Esophagus muscularis mucosa (tissue), 4 donors: ENCODE results near the gene CCDC9. TPM values are rescaled to one million over a fixed set of nuclear protein-coding genes. Genes with fewer than 3 reads are reported as not detected.

Source experiments
- DNase-seq: peaks from one replicate; pipeline ENCODE4 v3.0.0-alpha.2; 2017; ENCODE audit errors: extremely low spot score
- H3K27ac ChIP-seq, 4 donors: fragments of 200-600 bp; sonication (generic); replicated peaks in 1 of 4; 1 replicate in 3 of 4; 2 replicates in 1 of 4; pipeline ENCODE4 v1.5.1; 2016 to 2019; ENCODE audit warnings: mild to moderate bottlenecking in 1 of 4
- H3K27me3 ChIP-seq, 4 donors: fragments of 200-600 bp; sonication (generic); one replicate each; pipeline versions ENCODE4 v1.5.1 to v1.6.0; 2016 to 2019
- H3K36me3 ChIP-seq, 4 donors: fragments of 200-600 bp; sonication (generic); one replicate each; pipeline ENCODE4 v1.5.1; 2016 to 2019
- H3K4me1 ChIP-seq, 4 donors: fragments of 200-600 bp; sonication (generic); one replicate each; pipeline ENCODE4 v1.5.1; 2016 to 2019
- H3K4me3 ChIP-seq, 4 donors: fragments of 200-600 bp; sonication (generic); 1 replicate in 2 of 4; 2 replicates in 2 of 4; pipeline ENCODE4 v1.5.1; 2016 to 2019; ENCODE audit warnings: mild to moderate bottlenecking in 4 of 4, moderate library complexity in 1 of 4
- H3K9me3 ChIP-seq, 4 donors: fragments of 200-600 bp; sonication (generic); 1 replicate in 3 of 4; 2 replicates in 1 of 4; pipeline ENCODE4 v1.5.1; 2016 to 2019
- EP300 ChIP-seq: sonication (generic); formaldehyde crosslinking; IDR thresholded peaks from one replicate; pipeline ENCODE4 v1.6.1; 2017; ENCODE audit warnings: antibody characterized with exemption
- POLR2A ChIP-seq: fragments of 450-650 bp; IDR thresholded peaks from one replicate; pipeline ENCODE4 v1.6.1; 2017; ENCODE audit warnings: antibody characterized with exemption, moderate library complexity, mild to moderate bottlenecking, low read depth
- POLR2AphosphoS5 ChIP-seq, 2 donors: sonication (generic); formaldehyde crosslinking; IDR thresholded peaks; one replicate each; pipeline ENCODE4 v1.6.1; 2017; ENCODE audit warnings: antibody characterized with exemption in 2 of 2
- WGBS: methylation state at CpG from one replicate; pipeline ENCODE4 v1.1.5; 2018; 5-methylcytosine and 5-hydroxymethylcytosine counted together
- intact Hi-C: fragments of 100-400 bp; cut with DNase I; formaldehyde crosslinking; loops from one replicate; pipeline ENCODE4 v1.15.1; 2023
- total RNA-seq, 4 donors: library from RNA; depleted of rRNA; stranded (reverse); fragments of >200 nt; gene quantifications; one replicate each; pipeline versions ENCODE4 v1.1.0 to v1.2.1, GENCODE V29; 2016
- TF ChIP-seq, protein P1 (sequence below), 3 experiments: fragments of 200-600 bp in 2 of 3; fragments of 450-650 bp in 1 of 3; sonication (generic) in 2 of 3; IDR thresholded peaks; one replicate each; pipeline ENCODE4 v1.5.1; 2017 to 2019; ENCODE audit warnings: antibody characterized with exemption in 3 of 3, mild to moderate bottlenecking in 2 of 3, moderate library complexity in 1 of 3

CCDC9 gene
- 10 to 100 TPM; 22.4 to 30.6 (median 25.5) TPM for total RNA-seq

DNA sequence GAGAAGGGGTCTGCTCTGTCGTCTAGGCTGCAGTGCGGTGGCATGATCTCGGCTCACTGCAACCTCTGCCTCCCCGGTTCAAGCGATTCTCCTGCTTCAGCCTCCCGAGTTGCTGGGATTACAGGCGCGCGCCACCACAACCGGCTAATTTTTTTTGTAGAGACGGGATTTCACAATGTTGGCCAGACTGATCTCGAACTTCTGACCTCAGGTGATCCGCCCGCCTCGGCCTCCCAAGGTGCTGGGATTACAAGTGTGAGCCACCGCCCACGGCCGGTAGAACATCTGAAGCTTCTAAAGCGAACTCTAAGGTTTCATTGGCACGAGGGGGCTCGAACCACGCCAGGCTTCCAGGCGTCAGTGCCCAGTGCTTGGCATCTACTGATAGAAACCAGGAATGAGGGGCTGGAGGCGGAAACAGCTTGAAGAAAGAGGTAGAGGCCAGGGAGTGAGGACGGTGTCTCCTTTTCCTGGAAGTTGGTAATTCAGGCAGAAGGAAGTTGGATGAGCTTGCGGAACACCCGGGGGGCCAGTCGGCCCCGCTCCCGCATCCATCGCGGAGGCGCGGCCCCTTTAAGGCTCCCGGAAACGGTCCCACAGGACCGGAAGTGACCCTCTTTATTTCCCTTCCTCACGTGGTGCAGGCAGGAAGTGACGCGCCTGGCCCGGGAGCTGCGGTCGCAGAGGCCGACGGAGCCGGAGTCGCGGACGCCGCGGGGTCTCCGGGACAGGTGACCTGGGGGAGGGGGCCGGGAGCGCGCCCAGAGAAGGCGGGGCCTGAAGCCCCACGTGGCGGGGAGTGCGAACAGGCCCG lies at the start of gene CCDC9:
CCDC9 (plus strand) TSS at position 647 of the 814 bp plus-strand sequence. CDS start 1,876 bp downstream, outside the sequence.
- peak within 1 kb of the TSS; percentile 89 to 93 (median 91) for H3K27ac ChIP-seq
- peaks cover 13 to 30% (median 28%) of the 10 kb centered on the region in 4 donors for H3K36me3 ChIP-seq
- peak within 1 kb of the TSS; percentile 52 to 67 (median 60) for H3K4me3 ChIP-seq
- intact Hi-C loops, result no loop called here
- TF ChIP-seq, protein P1, sequence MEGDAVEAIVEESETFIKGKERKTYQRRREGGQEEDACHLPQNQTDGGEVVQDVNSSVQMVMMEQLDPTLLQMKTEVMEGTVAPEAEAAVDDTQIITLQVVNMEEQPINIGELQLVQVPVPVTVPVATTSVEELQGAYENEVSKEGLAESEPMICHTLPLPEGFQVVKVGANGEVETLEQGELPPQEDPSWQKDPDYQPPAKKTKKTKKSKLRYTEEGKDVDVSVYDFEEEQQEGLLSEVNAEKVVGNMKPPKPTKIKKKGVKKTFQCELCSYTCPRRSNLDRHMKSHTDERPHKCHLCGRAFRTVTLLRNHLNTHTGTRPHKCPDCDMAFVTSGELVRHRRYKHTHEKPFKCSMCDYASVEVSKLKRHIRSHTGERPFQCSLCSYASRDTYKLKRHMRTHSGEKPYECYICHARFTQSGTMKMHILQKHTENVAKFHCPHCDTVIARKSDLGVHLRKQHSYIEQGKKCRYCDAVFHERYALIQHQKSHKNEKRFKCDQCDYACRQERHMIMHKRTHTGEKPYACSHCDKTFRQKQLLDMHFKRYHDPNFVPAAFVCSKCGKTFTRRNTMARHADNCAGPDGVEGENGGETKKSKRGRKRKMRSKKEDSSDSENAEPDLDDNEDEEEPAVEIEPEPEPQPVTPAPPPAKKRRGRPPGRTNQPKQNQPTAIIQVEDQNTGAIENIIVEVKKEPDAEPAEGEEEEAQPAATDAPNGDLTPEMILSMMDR (IDR thresholded peaks at IDR 0.05), result no peak
- TF ChIP-seq POLR2A (peak; percentile 93), POLR2AphosphoS5 (IDR thresholded peaks at IDR 0.05) (peak; percentile 96 to 99)
- H3K9me3 ChIP-seq, result no peaks in the 10 kb centered on the region
- no peaks in the 10 kb centered on the region for H3K27me3 ChIP-seq
- 34% methylated on average over 34 of the region's 60 CpGs for WGBS
- peak; percentile 99 for DNase-seq
- H3K4me1 ChIP-seq, result peaks cover 27 to 48% (median 39%) of the 10 kb centered on the region in 4 donors

DNA sequence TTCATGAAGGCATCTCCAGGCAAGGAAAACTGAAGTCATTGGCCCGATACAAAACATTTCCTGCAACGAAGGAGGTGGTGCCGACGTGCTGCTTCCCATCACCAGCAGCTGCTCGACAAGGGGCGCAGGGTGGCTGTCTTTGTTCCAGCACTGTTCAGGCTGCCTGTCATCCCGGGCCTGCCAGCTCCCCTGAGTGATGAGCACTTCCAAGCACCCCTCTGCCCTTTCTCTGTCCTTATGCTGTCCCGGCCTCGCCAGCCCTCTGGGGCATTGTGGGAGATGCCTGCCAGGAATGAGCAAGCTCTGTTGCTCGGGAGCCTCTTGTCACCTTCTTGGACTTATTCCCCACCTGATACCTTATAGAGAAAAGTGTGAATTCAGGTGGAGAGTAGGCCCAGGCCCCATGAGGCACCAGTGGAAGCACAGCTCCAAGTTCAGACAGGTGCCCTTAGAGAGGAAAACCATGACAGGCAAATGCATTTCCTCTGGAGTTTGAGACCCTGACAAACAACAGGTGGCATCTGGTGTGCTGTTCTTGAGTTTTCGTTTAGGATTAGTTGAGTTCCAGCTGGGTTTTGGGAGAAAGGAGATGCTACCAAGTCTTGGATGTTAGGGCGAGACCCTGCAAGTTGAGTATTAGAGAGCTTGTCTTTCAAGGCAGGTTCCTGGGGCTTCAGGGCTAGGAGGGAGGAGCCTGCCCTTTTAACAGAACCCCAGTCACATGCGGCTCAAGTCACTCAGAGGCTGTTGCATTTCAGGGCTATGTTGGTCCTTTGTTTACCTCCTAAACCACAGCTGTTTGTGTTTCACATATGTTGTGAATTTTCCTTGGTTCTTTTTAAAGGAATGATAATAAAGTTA lies 46.8 kb upstream of the CCDC9 start:
- H3K4me3 ChIP-seq, result no peak overlapping the region
- H3K27ac ChIP-seq, result peak overlapping the region; percentile 50 to 79 (median 67)
- no peak for DNase-seq
- intact Hi-C loops, result loop anchor here (2.0 kb wide), 1 partner anchor 35 kb away; no protein-coding TSS in a partner anchor
- H3K4me1 ChIP-seq, result peaks cover 11 to 21% (median 15%) of the 10 kb centered on the region in 4 donors
- H3K36me3 ChIP-seq, result peaks cover 13 to 57% (median 48%) of the 10 kb centered on the region in 4 donors
- no peaks in the 10 kb centered on the region for H3K27me3 ChIP-seq
- no peak for TF ChIP-seq POLR2A
- TF ChIP-seq, protein P1 (IDR thresholded peaks at IDR 0.05), result no peak
- TF ChIP-seq EP300, result no peak
- TF ChIP-seq POLR2AphosphoS5 (IDR thresholded peaks at IDR 0.05), result no peak
- no peaks in the 10 kb centered on the region for H3K9me3 ChIP-seq
- WGBS, result 72% methylated on average over 13 of the region's 13 CpGs

DNA sequence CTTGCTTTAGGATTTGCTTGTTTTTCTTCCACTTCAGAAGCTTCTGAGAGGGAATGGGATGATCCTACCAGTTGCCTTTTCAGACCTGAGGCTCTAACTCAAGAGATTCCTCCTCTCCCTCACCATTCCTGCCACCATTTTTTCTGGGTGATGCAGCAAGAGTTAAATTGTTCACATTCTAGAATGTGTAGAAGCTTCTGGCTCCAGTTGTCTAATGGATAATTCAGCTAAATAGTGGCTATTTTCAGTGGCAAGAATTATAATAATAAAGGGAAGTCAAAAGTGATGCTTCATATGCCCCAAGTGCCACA lies 46.2 kb upstream of the CCDC9 start:
- intact Hi-C loops, result loop anchor here (2.0 kb wide), 1 partner anchor 35 kb away; no protein-coding TSS in a partner anchor
- H3K36me3 ChIP-seq, result peaks cover 7 to 51% (median 42%) of the 10 kb centered on the region in 4 donors

GRCh38 chr19:47210689-47211316 lies 45.5 kb upstream of the CCDC9 start:
- Histone ChIP-seq H3K27me3 (no peaks in the 10 kb centered on the region), H3K4me3 (no peak overlapping the region), H3K36me3 (peaks cover 7 to 45% (median 36%) of the 10 kb centered on the region in 4 donors), H3K9me3 (no peaks in the 10 kb centered on the region), H3K4me1 (peaks cover 11 to 21% (median 15%) of the 10 kb centered on the region in 4 donors), H3K27ac (peak overlapping the region; percentile 50 to 79 (median 67))
- intact Hi-C loops, result loop anchor here (2.0 kb wide), 1 partner anchor 34 kb away; no protein-coding TSS in a partner anchor
- WGBS, result 31% methylated on average over 19 of the region's 19 CpGs
- TF ChIP-seq, protein P1 (IDR thresholded peaks at IDR 0.05), result peak; percentile 84 to 97 (median 85)
- TF ChIP-seq EP300 (no peak), POLR2AphosphoS5 (IDR thresholded peaks at IDR 0.05) (peak in 1 of 2 donors; percentile 70), POLR2A (no peak)
- DNase-seq, result peak; percentile 97

More for the DNA sequence above, 46.2 kb upstream of the CCDC9 start:
- peak overlapping the region; percentile 50 to 79 (median 67) for H3K27ac ChIP-seq
- DNase-seq, result no peak
- no peak for TF ChIP-seq POLR2AphosphoS5 (IDR thresholded peaks at IDR 0.05)
- no peak for TF ChIP-seq EP300
- TF ChIP-seq POLR2A, result no peak
- TF ChIP-seq, protein P1 (IDR thresholded peaks at IDR 0.05), result no peak
- H3K4me1 ChIP-seq, result peaks cover 11 to 21% (median 15%) of the 10 kb centered on the region in 4 donors
- H3K4me3 ChIP-seq, result no peak overlapping the region
- H3K27me3 ChIP-seq, result no peaks in the 10 kb centered on the region
- H3K9me3 ChIP-seq, result no peaks in the 10 kb centered on the region
